Cardiac muscle cell (in vitro differentiated cells and primary cell): ENCODE data around the gene CIB1. TPM values are rescaled to one million over a fixed set of nuclear protein-coding genes. Genes with fewer than 3 reads are reported as not detected.
A peak's percentile ranks its signal among the peaks of the same experiment; 100 is the strongest.

ENCODE experiments used
- DNase-seq, 2 donors: peaks; one replicate each; pipeline versions ENCODE4 v3.0.0 to v3.0.0-alpha.2; 2010 to 2017; ENCODE audit warnings: low read depth in 1 of 2, low spot score in 1 of 2
- H3K27ac ChIP-seq: fragments of 200-600 bp; sonication (generic); 2 replicates; pipeline ENCODE4 v1.5.1; 2016
- H3K27me3 ChIP-seq: fragments of 200-600 bp; sonication (generic); 2 replicates; pipeline ENCODE4 v1.6.0; 2016; ENCODE audit warnings: control low read depth
- H3K36me3 ChIP-seq: fragments of 200-600 bp; sonication (generic); 2 replicates; pipeline ENCODE4 v1.5.1; 2016; ENCODE audit warnings: control low read depth
- H3K4me1 ChIP-seq: fragments of 200-600 bp; sonication (generic); 2 replicates; pipeline ENCODE4 v1.8.1; 2017; ENCODE audit warnings: low read depth, mild to moderate bottlenecking, mixed run types
- H3K4me3 ChIP-seq: fragments of 200-600 bp; sonication (generic); 2 replicates; pipeline ENCODE4 v1.5.1; 2016; ENCODE audit warnings: mild to moderate bottlenecking
- H3K9me3 ChIP-seq: fragments of 200-600 bp; sonication (generic); 2 replicates; pipeline ENCODE4 v1.5.1; 2017; ENCODE audit warnings: low read depth, mild to moderate bottlenecking, control low read depth
- CTCF ChIP-seq: IDR thresholded peaks from 2 replicates; pipeline ENCODE4 v1.5.1; 2012; ENCODE audit warnings: low read depth, mild to moderate bottlenecking, low read length
- polyA plus RNA-seq: library from polyadenylated mRNA; unstranded; fragments of >200 nt; fragmentation: Nextera tagmentation; extraction: Ambion mirVana; gene quantifications from 2 replicates; pipeline ENCODE4 v1.2.1, GENCODE V29; 2016
- total RNA-seq: library from RNA; depleted of rRNA; stranded (reverse); fragments of >200 nt; gene quantifications from 2 replicates; pipeline ENCODE4 v1.2.3, GENCODE V29; 2016

Gene CIB1
- total and polyA plus RNA-seq, 2 experiments from 2014 or later = 18.1 to 91.6 TPM

GRCh38 chr15:90214553-90215196 lies 19.1 kb downstream of the CIB1 start:
- Histone ChIP-seq H3K36me3 (no peaks in the 10 kb centered on the region), H3K27ac (no peak overlapping the region), H3K27me3 (no peaks in the 10 kb centered on the region), H3K4me1 (peaks cover 17% of the 10 kb centered on the region), H3K9me3 (no peaks in the 10 kb centered on the region), H3K4me3 (no peak overlapping the region)
- peak; percentile 23 for TF ChIP-seq CTCF
- no peak for DNase-seq

GRCh38 chr15:90213818-90214204 lies 19.9 kb downstream of the CIB1 start:
- Histone ChIP-seq H3K27me3 (no peaks in the 10 kb centered on the region), H3K4me3 (no peak overlapping the region), H3K27ac (peak overlapping the region; percentile 85), H3K36me3 (no peaks in the 10 kb centered on the region), H3K4me1 (peaks cover 17% of the 10 kb centered on the region), H3K9me3 (no peaks in the 10 kb centered on the region)
- no peak for TF ChIP-seq CTCF
- DNase-seq = peak in 1 of 2 donors; percentile 26

- peak in 1 of 2 donors; percentile 61 for DNase-seq
- peak overlapping the region; percentile 85 for H3K27ac ChIP-seq
- H3K36me3 ChIP-seq = no peaks in the 10 kb centered on the region
- TF ChIP-seq CTCF = no peak
- peaks cover 17% of the 10 kb centered on the region for H3K4me1 ChIP-seq
- H3K9me3 ChIP-seq = no peaks in the 10 kb centered on the region
- H3K27me3 ChIP-seq = no peaks in the 10 kb centered on the region
- no peak overlapping the region for H3K4me3 ChIP-seq
Measured at GRCh38 chr15:90213122-90213817, 20.5 kb downstream of the CIB1 start.

GRCh38 chr15:90212221-90213098 lies 21.3 kb downstream of the CIB1 start:
- Histone ChIP-seq H3K27me3 (no peaks in the 10 kb centered on the region), H3K4me3 (no peak overlapping the region), H3K27ac (peak overlapping the region; percentile 85), H3K36me3 (no peaks in the 10 kb centered on the region), H3K4me1 (peaks cover 17% of the 10 kb centered on the region), H3K9me3 (no peaks in the 10 kb centered on the region)
- TF ChIP-seq CTCF = no peak
- no peak for DNase-seq

GRCh38 chr15:90211440-90212143 lies 22.1 kb downstream of the CIB1 start:
- Histone ChIP-seq H3K27me3 (no peaks in the 10 kb centered on the region), H3K4me3 (no peak overlapping the region), H3K27ac (peak overlapping the region; percentile 85), H3K36me3 (no peaks in the 10 kb centered on the region), H3K9me3 (no peaks in the 10 kb centered on the region), H3K4me1 (peaks cover 17% of the 10 kb centered on the region)
- no peak for TF ChIP-seq CTCF
- no peak for DNase-seq
